Fibroblast of skin of right quadriceps (primary cell): ENCODE data around the gene SLC39A10.
A peak's percentile ranks its signal among the peaks of the same experiment; 100 is the strongest.

Experiments used
- DNase-seq: peaks from one replicate; pipeline ENCODE4 v3.0.0-alpha.2; 2013

SLC39A10 gene

GRCh38 chr2:195730912-195731311, 73.9 kb downstream of the SLC39A10 start:
- DNase-seq: peak; percentile 38

- DNase-seq: no peak
Measured at GRCh38 chr2:195732574-195732973, 75.5 kb downstream of the SLC39A10 start.

GRCh38 chr2:195733831-195734230, 76.8 kb downstream of the SLC39A10 start:
- DNase-seq: no peak

- DNase-seq: peak; percentile 14
Measured at GRCh38 chr2:195734395-195734794, 77.4 kb downstream of the SLC39A10 start.

GRCh38 chr2:195734931-195735330, 77.9 kb downstream of the SLC39A10 start:
- DNase-seq: no peak

GRCh38 chr2:195735347-195735746, 78.3 kb downstream of the SLC39A10 start:
- no peak for DNase-seq

GRCh38 chr2:195737511-195738325, 80.7 kb downstream of the SLC39A10 start:
- DNase-seq: peak; percentile 68

- DNase-seq: no peak
Measured at GRCh38 chr2:195741191-195741590, 84.2 kb downstream of the SLC39A10 start.

GRCh38 chr2:195756218-195756942, 99.4 kb downstream of the SLC39A10 start:
- no peak for DNase-seq

- no peak for DNase-seq
Measured at GRCh38 chr2:195758846-195759245, 101.8 kb downstream of the SLC39A10 start.

- no peak for DNase-seq
Measured at GRCh38 chr2:195759877-195760276, 102.9 kb downstream of the SLC39A10 start.

GRCh38 chr2:195763866-195764265, 106.8 kb downstream of the SLC39A10 start:
- DNase-seq: no peak

GRCh38 chr2:195766691-195767090, 109.7 kb downstream of the SLC39A10 start:
- no peak for DNase-seq

- DNase-seq: peak; percentile 47
Measured at GRCh38 chr2:195768431-195768830, 111.4 kb downstream of the SLC39A10 start.

- no peak for DNase-seq
Measured at GRCh38 chr2:195769975-195770374, 112.9 kb downstream of the SLC39A10 start.

GRCh38 chr2:195779491-195779890, 122.5 kb downstream of the SLC39A10 start:
- DNase-seq: no peak

GRCh38 chr2:195782156-195782555, 125.1 kb downstream of the SLC39A10 start:
- DNase-seq: peak; percentile 5
